ENCODE data around the gene CCDC69.
"Not testable (repeated sequence)": the region's sequence is repeated elsewhere in the genome, so short reads cannot be mapped to it uniquely, and the experiment has no call there.

The CCDC69 gene

GRCh38 chr5:151249281-151249680 lies 25.4 kb upstream of the CCDC69 start:
- H3K4me1 ChIP-seq (ENCODE audit: control insufficient read depth in 2 of 2, insufficient read depth in 2 of 2, low read length in 2 of 2): peaks cover 8 to 15% of the 10 kb centered on the region in 2 donors
- no peaks in the 10 kb centered on the region for H3K27me3 ChIP-seq (ENCODE audit: control insufficient read depth in 2 of 2, insufficient read depth in 2 of 2, low read length in 2 of 2)
- H3K9me3 ChIP-seq (ENCODE audit: control insufficient read depth in 2 of 2, low read length in 2 of 2): no peaks in the 10 kb centered on the region
- no peak overlapping the region for H3K9ac ChIP-seq (ENCODE audit: low read depth in 1 of 2, low read length in 2 of 2)
- no peak overlapping the region for H3K27ac ChIP-seq (ENCODE audit: low read depth in 2 of 2, low read length in 2 of 2)
- H3K4me3 ChIP-seq (ENCODE audit: low read length in 2 of 2): no peak overlapping the region
- H3K36me3 ChIP-seq (ENCODE audit: control insufficient read depth in 2 of 2, insufficient read depth in 2 of 2, low read length in 2 of 2): no peaks in the 10 kb centered on the region

DNA sequence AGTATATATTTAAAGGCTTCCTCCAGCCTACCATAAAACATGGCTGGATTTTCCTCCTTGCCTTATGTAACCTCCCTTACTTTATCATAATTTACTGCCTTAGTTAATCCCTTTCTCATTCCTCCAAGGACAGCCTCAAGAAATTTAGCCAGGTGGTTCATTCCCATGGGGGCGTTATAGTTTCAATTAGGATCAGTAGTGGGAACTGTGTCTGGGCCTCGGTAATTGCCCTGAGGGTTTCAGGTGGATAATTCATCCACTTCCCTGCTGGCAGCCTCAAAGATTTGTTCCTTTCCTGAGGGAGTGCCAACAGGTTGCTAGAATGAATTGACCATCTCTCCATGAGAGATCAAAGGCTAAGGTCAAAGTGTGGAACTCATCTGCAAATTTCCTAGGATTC lies 24.8 kb upstream of the CCDC69 start:
- Histone ChIP-seq H3K4me3 (ENCODE audit: low read length in 2 of 2) (no peak overlapping the region), H3K9ac (ENCODE audit: low read depth in 1 of 2, low read length in 2 of 2) (no peak overlapping the region), H3K4me1 (ENCODE audit: control insufficient read depth in 2 of 2, insufficient read depth in 2 of 2, low read length in 2 of 2) (peaks cover 5 to 8% of the 10 kb centered on the region in 2 donors), H3K27me3 (ENCODE audit: control insufficient read depth in 2 of 2, insufficient read depth in 2 of 2, low read length in 2 of 2) (no peaks in the 10 kb centered on the region), H3K36me3 (ENCODE audit: control insufficient read depth in 2 of 2, insufficient read depth in 2 of 2, low read length in 2 of 2) (no peaks in the 10 kb centered on the region), H3K27ac (ENCODE audit: low read depth in 2 of 2, low read length in 2 of 2) (no peak overlapping the region), H3K9me3 (ENCODE audit: control insufficient read depth in 2 of 2, low read length in 2 of 2) (no peaks in the 10 kb centered on the region)

GRCh38 chr5:151245680-151246219 lies 21.9 kb upstream of the CCDC69 start:
- no peaks in the 10 kb centered on the region for H3K27me3 ChIP-seq (ENCODE audit: control insufficient read depth in 2 of 2, insufficient read depth in 2 of 2, low read length in 2 of 2)
- no peaks in the 10 kb centered on the region for H3K4me1 ChIP-seq (ENCODE audit: control insufficient read depth in 2 of 2, insufficient read depth in 2 of 2, low read length in 2 of 2)
- no peaks in the 10 kb centered on the region for H3K9me3 ChIP-seq (ENCODE audit: control insufficient read depth in 2 of 2, low read length in 2 of 2)
- no peak overlapping the region for H3K9ac ChIP-seq (ENCODE audit: low read depth in 1 of 2, low read length in 2 of 2)
- H3K4me3 ChIP-seq (ENCODE audit: low read length in 2 of 2): no peak overlapping the region
- H3K36me3 ChIP-seq (ENCODE audit: control insufficient read depth in 2 of 2, insufficient read depth in 2 of 2, low read length in 2 of 2): no peaks in the 10 kb centered on the region
- no peak overlapping the region for H3K27ac ChIP-seq (ENCODE audit: low read depth in 2 of 2, low read length in 2 of 2)

GRCh38 chr5:151244206-151244605 lies 20.3 kb upstream of the CCDC69 start:
- no peak overlapping the region for H3K9ac ChIP-seq (ENCODE audit: low read depth in 1 of 2, low read length in 2 of 2)
- H3K27me3 ChIP-seq (ENCODE audit: control insufficient read depth in 2 of 2, insufficient read depth in 2 of 2, low read length in 2 of 2): no peaks in the 10 kb centered on the region
- no peaks in the 10 kb centered on the region for H3K36me3 ChIP-seq (ENCODE audit: control insufficient read depth in 2 of 2, insufficient read depth in 2 of 2, low read length in 2 of 2)
- no peaks in the 10 kb centered on the region for H3K4me1 ChIP-seq (ENCODE audit: control insufficient read depth in 2 of 2, insufficient read depth in 2 of 2, low read length in 2 of 2)
- no peaks in the 10 kb centered on the region for H3K9me3 ChIP-seq (ENCODE audit: control insufficient read depth in 2 of 2, low read length in 2 of 2)
- no peak overlapping the region for H3K27ac ChIP-seq (ENCODE audit: low read depth in 2 of 2, low read length in 2 of 2)
- no peak overlapping the region for H3K4me3 ChIP-seq (ENCODE audit: low read length in 2 of 2)

- Histone ChIP-seq H3K36me3 (ENCODE audit: control insufficient read depth in 2 of 2, insufficient read depth in 2 of 2, low read length in 2 of 2) (no peaks in the 10 kb centered on the region), H3K4me1 (ENCODE audit: control insufficient read depth in 2 of 2, insufficient read depth in 2 of 2, low read length in 2 of 2) (no peaks in the 10 kb centered on the region), H3K9me3 (ENCODE audit: control insufficient read depth in 2 of 2, low read length in 2 of 2) (no peaks in the 10 kb centered on the region), H3K4me3 (ENCODE audit: low read length in 2 of 2) (no peak overlapping the region), H3K9ac (ENCODE audit: low read depth in 1 of 2, low read length in 2 of 2) (no peak overlapping the region), H3K27ac (ENCODE audit: low read depth in 2 of 2, low read length in 2 of 2) (no peak overlapping the region), H3K27me3 (ENCODE audit: control insufficient read depth in 2 of 2, insufficient read depth in 2 of 2, low read length in 2 of 2) (no peaks in the 10 kb centered on the region)
Observed at GRCh38 chr5:151243564-151243963, 19.7 kb upstream of the CCDC69 start.

DNA sequence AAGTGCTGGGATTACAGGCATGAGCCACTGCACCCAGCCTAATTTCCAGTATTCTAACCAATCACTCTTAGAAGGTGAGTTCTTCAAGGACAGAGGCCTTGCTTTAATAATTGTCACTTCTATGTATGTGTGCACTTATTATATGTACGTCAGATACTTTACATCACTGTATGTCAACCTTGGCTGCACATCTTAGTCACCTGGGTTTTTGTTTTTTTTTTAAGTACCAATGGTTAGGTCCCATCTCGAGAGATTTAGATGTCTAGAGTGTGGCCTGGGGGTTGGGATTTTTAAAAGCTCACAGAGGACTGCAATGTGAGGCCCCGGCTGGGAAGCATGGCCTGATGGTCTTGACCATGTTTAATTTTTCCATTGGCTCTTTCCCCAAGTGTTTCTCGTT lies 19.2 kb upstream of the CCDC69 start:
- Histone ChIP-seq H3K4me1 (ENCODE audit: control insufficient read depth in 2 of 2, insufficient read depth in 2 of 2, low read length in 2 of 2) (no peaks in the 10 kb centered on the region), H3K4me3 (ENCODE audit: low read length in 2 of 2) (no peak overlapping the region), H3K9ac (ENCODE audit: low read depth in 1 of 2, low read length in 2 of 2) (no peak overlapping the region), H3K27me3 (ENCODE audit: control insufficient read depth in 2 of 2, insufficient read depth in 2 of 2, low read length in 2 of 2) (no peaks in the 10 kb centered on the region), H3K27ac (ENCODE audit: low read depth in 2 of 2, low read length in 2 of 2) (no peak overlapping the region), H3K9me3 (ENCODE audit: control insufficient read depth in 2 of 2, low read length in 2 of 2) (no peaks in the 10 kb centered on the region), H3K36me3 (ENCODE audit: control insufficient read depth in 2 of 2, insufficient read depth in 2 of 2, low read length in 2 of 2) (no peaks in the 10 kb centered on the region)

GRCh38 chr5:151240924-151241635 lies 17.2 kb upstream of the CCDC69 start:
- H3K4me3 ChIP-seq (ENCODE audit: low read length in 2 of 2): no peak overlapping the region
- no peak overlapping the region for H3K9ac ChIP-seq (ENCODE audit: low read depth in 1 of 2, low read length in 2 of 2)
- no peaks in the 10 kb centered on the region for H3K4me1 ChIP-seq (ENCODE audit: control insufficient read depth in 2 of 2, insufficient read depth in 2 of 2, low read length in 2 of 2)
- H3K9me3 ChIP-seq (ENCODE audit: control insufficient read depth in 2 of 2, low read length in 2 of 2): no peaks in the 10 kb centered on the region
- H3K27ac ChIP-seq (ENCODE audit: low read depth in 2 of 2, low read length in 2 of 2): no peak overlapping the region
- no peaks in the 10 kb centered on the region for H3K27me3 ChIP-seq (ENCODE audit: control insufficient read depth in 2 of 2, insufficient read depth in 2 of 2, low read length in 2 of 2)
- no peaks in the 10 kb centered on the region for H3K36me3 ChIP-seq (ENCODE audit: control insufficient read depth in 2 of 2, insufficient read depth in 2 of 2, low read length in 2 of 2)

GRCh38 chr5:151240268-151240835 lies 16.5 kb upstream of the CCDC69 start:
- H3K27ac ChIP-seq (ENCODE audit: low read depth in 2 of 2, low read length in 2 of 2): not testable (repeated sequence)

GRCh38 chr5:151239237-151239861 lies 15.5 kb upstream of the CCDC69 start:
- Histone ChIP-seq H3K4me3 (ENCODE audit: low read length in 2 of 2) (peak overlapping the region in 1 of 2 donors; percentile 38), H3K9me3 (ENCODE audit: control insufficient read depth in 2 of 2, low read length in 2 of 2) (no peaks in the 10 kb centered on the region), H3K9ac (ENCODE audit: low read depth in 1 of 2, low read length in 2 of 2) (no peak overlapping the region), H3K27ac (ENCODE audit: low read depth in 2 of 2, low read length in 2 of 2) (no peak overlapping the region), H3K4me1 (ENCODE audit: control insufficient read depth in 2 of 2, insufficient read depth in 2 of 2, low read length in 2 of 2) (peaks cover 3 to 7% of the 10 kb centered on the region in 2 donors), H3K27me3 (ENCODE audit: control insufficient read depth in 2 of 2, insufficient read depth in 2 of 2, low read length in 2 of 2) (no peaks in the 10 kb centered on the region), H3K36me3 (ENCODE audit: control insufficient read depth in 2 of 2, insufficient read depth in 2 of 2, low read length in 2 of 2) (no peaks in the 10 kb centered on the region)

More at GRCh38 chr5:151240268-151240835, 16.5 kb upstream of the CCDC69 start:
- H3K4me1 ChIP-seq (ENCODE audit: control insufficient read depth in 2 of 2, insufficient read depth in 2 of 2, low read length in 2 of 2); H3K9me3 ChIP-seq (ENCODE audit: control insufficient read depth in 2 of 2, low read length in 2 of 2); H3K36me3 ChIP-seq (ENCODE audit: control insufficient read depth in 2 of 2, insufficient read depth in 2 of 2, low read length in 2 of 2); H3K27me3 ChIP-seq (ENCODE audit: control insufficient read depth in 2 of 2, insufficient read depth in 2 of 2, low read length in 2 of 2); H3K9ac ChIP-seq (ENCODE audit: low read depth in 1 of 2, low read length in 2 of 2); H3K4me3 ChIP-seq (ENCODE audit: low read length in 2 of 2): not testable (repeated sequence)

DNA sequence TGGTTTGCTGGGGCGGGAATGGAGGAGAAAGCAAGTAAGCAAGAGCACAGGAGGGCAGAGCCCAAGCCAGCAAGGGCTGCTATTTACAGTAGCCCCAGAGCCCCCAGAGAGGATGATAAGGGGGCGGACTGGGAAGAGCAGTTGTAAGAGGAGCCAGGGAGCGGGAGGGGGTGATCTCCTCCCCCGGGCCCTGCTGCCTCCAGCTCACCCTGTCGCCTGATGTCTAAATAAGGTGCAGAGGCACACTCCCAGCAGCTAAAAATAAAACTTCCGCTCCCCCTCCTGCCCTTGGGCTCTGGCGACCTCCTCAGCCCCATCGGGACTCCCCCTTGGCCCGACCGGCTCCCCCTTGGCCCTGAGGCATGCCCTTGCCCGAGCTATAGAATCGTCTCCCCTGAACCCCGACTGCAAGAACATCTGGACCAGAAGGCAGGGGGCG lies 14.4 kb upstream of the CCDC69 start:
- H3K9me3 ChIP-seq (ENCODE audit: control insufficient read depth in 2 of 2, low read length in 2 of 2): no peaks in the 10 kb centered on the region
- no peaks in the 10 kb centered on the region for H3K36me3 ChIP-seq (ENCODE audit: control insufficient read depth in 2 of 2, insufficient read depth in 2 of 2, low read length in 2 of 2)
- H3K4me3 ChIP-seq (ENCODE audit: low read length in 2 of 2): peak overlapping the region; percentile 38 to 46
- H3K27me3 ChIP-seq (ENCODE audit: control insufficient read depth in 2 of 2, insufficient read depth in 2 of 2, low read length in 2 of 2): no peaks in the 10 kb centered on the region
- H3K27ac ChIP-seq (ENCODE audit: low read depth in 2 of 2, low read length in 2 of 2): peak overlapping the region; percentile 51 to 68
- H3K4me1 ChIP-seq (ENCODE audit: control insufficient read depth in 2 of 2, insufficient read depth in 2 of 2, low read length in 2 of 2): peaks cover 3 to 8% of the 10 kb centered on the region in 2 donors
- no peak overlapping the region for H3K9ac ChIP-seq (ENCODE audit: low read depth in 1 of 2, low read length in 2 of 2)

Measured in mucosa of rectum (tissue), 2 donors.